22Rv1 (cell line): ENCODE measurements around the gene FAM131C.

Experiments
- H3K27ac ChIP-seq: fragments of 450-650 bp; 2 replicates; pipeline ENCODE4 v1.5.1; 2017
- ZFX ChIP-seq: fragments of 450-650 bp; IDR thresholded peaks from 2 replicates; pipeline ENCODE4 v1.6.1; 2017; ENCODE audit warnings: antibody characterized with exemption, borderline replicate concordance
- TF ChIP-seq, protein P1 (sequence below): fragments of 450-650 bp; IDR thresholded peaks from 2 replicates; pipeline ENCODE4 v1.5.1; 2017; ENCODE audit warnings: mild to moderate bottlenecking

Gene FAM131C

DNA sequence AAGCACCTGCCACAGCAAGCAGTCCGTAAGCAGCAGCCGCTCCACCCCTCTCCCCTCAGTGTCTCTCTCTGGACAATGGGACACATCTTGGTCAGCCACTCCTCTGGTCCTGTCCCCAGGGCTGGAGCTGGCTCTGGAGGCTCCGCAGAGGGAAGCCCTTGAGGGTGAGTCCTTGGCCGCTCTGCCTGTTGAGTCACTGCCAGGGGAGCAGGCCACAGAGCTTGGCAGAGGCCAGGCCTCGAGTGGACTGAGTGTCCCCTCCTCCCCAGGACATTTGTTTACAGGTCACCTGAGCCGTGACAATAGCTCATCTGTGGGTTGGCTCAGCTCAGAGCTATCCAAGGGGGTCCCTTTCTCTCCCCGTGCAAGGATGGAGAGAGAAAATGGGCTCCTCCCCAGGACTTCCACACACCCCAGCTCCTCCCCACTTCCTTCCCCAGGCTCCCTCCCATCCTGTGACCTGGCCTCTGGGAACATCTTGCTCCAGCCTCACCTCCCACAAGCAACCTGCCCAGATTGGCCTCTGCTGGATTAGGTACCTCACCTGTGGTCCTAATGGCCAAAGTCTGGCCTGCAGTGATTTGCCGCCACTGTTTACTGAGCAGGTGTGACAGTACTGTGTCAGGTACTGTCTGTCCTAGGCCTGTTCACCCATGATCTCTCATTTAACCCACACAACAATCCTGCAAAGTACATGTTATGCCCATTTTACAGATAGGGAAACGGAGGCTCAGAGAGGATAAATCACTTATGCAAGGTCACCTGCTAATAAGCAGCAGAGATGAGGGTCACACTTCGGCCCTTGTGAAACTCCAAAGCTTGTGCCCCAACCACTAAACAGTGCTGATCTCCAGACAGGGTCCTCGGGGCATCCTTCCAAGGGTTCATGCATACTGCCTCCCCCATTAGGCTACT lies 4.8 kb downstream of the FAM131C start:
- no peak overlapping the region for H3K27ac ChIP-seq
- no peak for TF ChIP-seq ZFX
- TF ChIP-seq, protein P1, sequence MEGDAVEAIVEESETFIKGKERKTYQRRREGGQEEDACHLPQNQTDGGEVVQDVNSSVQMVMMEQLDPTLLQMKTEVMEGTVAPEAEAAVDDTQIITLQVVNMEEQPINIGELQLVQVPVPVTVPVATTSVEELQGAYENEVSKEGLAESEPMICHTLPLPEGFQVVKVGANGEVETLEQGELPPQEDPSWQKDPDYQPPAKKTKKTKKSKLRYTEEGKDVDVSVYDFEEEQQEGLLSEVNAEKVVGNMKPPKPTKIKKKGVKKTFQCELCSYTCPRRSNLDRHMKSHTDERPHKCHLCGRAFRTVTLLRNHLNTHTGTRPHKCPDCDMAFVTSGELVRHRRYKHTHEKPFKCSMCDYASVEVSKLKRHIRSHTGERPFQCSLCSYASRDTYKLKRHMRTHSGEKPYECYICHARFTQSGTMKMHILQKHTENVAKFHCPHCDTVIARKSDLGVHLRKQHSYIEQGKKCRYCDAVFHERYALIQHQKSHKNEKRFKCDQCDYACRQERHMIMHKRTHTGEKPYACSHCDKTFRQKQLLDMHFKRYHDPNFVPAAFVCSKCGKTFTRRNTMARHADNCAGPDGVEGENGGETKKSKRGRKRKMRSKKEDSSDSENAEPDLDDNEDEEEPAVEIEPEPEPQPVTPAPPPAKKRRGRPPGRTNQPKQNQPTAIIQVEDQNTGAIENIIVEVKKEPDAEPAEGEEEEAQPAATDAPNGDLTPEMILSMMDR, result no peak

DNA sequence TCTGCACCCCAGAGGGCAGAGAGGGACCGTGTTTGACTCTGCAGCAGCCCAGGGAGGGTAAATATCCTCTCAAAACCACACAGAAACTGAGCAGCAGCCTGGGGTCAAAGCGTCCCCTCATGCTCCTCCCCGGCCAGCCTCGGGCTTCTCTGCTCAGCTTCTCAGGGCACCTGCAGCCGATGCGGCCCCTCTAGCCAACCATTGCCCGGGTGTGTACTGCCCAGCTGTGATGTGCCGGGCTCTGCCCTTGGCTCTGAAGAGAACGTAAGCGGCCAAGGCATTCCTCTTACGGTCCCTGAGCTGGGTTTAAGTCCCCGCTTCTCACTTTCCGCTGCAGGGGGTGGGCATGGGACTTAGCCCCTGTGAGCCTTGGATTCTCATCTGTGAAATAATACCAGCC lies 5.5 kb downstream of the FAM131C start:
- TF ChIP-seq, protein P1, result no peak
- TF ChIP-seq ZFX, result no peak
- no peak overlapping the region for H3K27ac ChIP-seq

DNA sequence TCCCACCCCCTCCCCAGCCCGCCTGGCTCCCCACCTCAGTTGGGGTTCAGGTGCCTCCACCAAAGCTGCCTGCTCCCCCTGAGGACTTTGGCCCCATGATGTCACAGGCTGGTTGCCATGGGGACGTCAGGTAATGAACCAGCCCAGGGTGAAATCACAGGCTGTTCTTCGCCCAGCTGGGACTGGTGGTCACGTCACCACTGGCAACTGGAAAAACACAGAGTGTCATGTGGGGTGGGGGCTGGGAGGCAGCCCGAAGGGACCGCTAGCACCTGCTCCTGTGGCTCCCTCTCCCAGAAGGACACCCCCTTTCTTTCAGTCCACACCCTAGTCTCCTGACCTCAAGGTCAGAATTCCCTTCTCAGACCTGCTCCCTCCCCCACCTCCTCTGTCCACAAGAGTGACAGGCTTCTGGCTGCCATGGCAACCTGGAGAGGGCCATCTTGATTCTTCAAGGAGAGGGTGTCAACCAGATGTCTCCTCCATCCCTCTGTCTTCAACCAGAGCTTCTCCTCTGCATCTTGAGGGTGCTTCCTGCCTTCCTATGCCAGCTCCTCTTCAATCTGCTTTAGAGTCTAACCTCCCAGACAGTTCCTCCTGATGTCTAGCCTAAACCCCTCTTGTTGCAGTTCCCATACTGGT lies 6.2 kb downstream of the FAM131C start:
- no peak overlapping the region for H3K27ac ChIP-seq
- TF ChIP-seq, protein P1, result no peak
- no peak for TF ChIP-seq ZFX

DNA sequence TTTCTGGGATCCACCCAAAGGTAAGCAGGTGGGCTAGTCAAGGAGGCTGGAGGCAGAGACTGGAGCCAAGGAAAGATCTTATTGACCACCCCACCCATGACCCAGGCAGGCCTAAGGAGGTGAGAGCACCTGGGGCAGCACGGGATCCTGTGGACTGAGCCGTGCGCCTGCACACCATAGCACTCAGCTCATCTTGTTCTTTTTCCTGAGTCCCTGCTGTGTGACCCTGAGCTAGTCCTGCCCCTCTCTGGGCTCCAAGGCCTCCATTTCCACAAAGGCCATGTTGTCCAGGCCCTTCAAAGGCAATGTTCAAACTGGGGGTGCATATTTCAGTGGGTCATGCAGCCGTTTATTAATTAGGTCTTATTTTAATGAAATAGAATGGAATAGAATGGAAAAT lies 7.2 kb downstream of the FAM131C start:
- TF ChIP-seq ZFX, result no peak
- TF ChIP-seq, protein P1, result no peak
- H3K27ac ChIP-seq, result no peak overlapping the region

DNA sequence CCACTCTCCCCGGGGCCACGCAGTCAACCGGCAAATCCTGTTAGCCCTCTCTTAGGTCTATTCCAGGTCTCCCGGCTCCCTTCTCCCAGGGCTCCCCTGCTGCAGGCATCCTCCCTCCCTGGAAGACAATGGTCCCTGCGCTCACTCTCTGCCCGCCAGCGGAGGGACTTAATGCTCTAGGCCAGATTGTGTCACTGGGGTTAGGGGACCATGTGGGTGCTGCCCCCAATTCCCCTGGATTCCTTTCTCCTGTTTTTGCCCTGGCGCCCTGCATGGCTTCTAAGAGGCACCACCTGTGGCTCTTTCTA lies 8.2 kb downstream of the FAM131C start:
- no peak overlapping the region for H3K27ac ChIP-seq
- TF ChIP-seq, protein P1, result no peak
- no peak for TF ChIP-seq ZFX

DNA sequence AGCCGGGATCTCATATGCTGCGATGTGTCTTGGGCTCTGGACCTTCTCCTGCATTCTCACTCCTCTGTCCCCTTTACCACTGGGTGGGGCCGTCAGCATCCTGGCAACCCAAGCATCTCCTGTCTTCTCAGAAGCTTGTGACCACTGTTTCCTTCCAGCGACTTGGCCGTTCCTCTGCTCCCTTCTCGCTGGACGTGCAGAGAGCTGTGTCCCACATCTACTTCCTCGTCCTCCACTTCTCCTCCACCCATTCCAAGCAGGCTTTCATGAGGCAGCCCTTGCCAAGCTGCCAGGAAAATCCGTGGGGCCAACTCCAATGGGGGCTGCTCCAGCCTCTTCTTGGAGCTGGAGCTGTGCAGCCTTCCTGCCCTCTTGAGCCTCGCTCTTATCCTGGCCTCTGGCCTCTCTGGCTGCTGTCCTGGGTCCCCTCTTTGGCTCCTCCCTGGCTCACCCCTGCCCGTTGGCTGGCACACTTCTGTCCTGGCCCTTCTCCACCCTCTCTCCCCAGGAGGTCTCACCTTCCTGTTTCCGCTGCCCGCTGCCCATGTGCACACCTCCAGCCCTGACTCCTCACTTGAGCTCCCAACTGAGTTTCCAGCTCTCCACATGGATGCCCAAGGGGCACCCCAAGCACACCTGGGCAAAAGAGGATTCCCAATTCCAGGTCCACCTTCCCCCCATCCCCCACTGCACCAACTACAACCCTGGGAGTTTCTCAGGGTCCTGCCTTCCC lies 8.7 kb downstream of the FAM131C start:
- H3K27ac ChIP-seq, result no peak overlapping the region
- no peak for TF ChIP-seq ZFX
- TF ChIP-seq, protein P1, result no peak
